ENCODE results near the gene HS6ST1. TPM values are rescaled to one million over a fixed set of nuclear protein-coding genes. Genes with fewer than 3 reads are reported as not detected.
"Not testable (repeated sequence)": the region's sequence is repeated elsewhere in the genome, so short reads cannot be mapped to it uniquely, and the experiment has no call there.

The HS6ST1 gene
- total and polyA plus RNA-seq, 4 donors: 37.0 to 110 (median 84.7) TPM

DNA sequence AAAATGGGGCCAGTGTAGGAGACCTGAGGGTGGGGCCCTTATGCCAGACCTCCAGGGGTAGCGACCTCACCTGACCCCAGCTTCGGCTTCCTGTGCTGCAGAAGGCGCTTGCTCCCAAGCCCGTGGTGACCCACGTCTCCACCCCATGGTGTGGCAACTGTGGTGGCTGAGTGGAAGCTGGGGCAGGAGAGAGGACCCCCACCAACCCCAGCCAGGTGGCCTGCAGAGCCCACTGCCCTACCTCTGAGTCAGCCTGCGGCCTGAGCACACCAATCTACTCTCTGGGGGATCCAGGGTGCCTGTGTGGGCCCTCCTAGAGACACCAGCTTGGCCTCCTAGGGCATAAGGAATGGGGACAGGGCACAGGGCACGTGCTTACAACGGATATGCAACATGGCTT is 52.2 kb downstream of the HS6ST1 start:
- WGBS (ENCODE audit: insufficient coverage): 100% methylated on average over 4 of the region's 8 CpGs
- H3K4me3 ChIP-seq (ENCODE audit: low read depth, low read length): not testable (repeated sequence)
- H3K4me1 ChIP-seq (ENCODE audit: control insufficient read depth, insufficient read depth, low read length): peaks cover 55% of the 10 kb centered on the region

GRCh38 chr2:128265608-128265993 is 53.1 kb downstream of the HS6ST1 start:
- not testable (repeated sequence) for H3K27me3 ChIP-seq (ENCODE audit: control insufficient read depth, insufficient read depth, low read length); H3K9me3 ChIP-seq (ENCODE audit: control insufficient read depth, insufficient read depth, low read length); H3K4me3 ChIP-seq (ENCODE audit: low read depth, low read length); DNase-seq (ENCODE audit: low read depth in 4 of 6, low spot score in 6 of 6); H3K27ac ChIP-seq (ENCODE audit: low read depth, low read length)
- WGBS (ENCODE audit: insufficient coverage): no CpG with 5 or more reads among the region's 9 CpGs
- peaks cover 55% of the 10 kb centered on the region for H3K4me1 ChIP-seq (ENCODE audit: control insufficient read depth, insufficient read depth, low read length)
- peaks cover 73% of the 10 kb centered on the region for H3K36me3 ChIP-seq (ENCODE audit: control insufficient read depth, insufficient read depth, low read length)

More for the DNA sequence above, 52.2 kb downstream of the HS6ST1 start:
- not testable (repeated sequence) for H3K9me3 ChIP-seq (ENCODE audit: control insufficient read depth, insufficient read depth, low read length); H3K27me3 ChIP-seq (ENCODE audit: control insufficient read depth, insufficient read depth, low read length); H3K27ac ChIP-seq (ENCODE audit: low read depth, low read length); DNase-seq (ENCODE audit: low read depth in 4 of 6, low spot score in 6 of 6)
- H3K36me3 ChIP-seq (ENCODE audit: control insufficient read depth, insufficient read depth, low read length): peaks cover 82% of the 10 kb centered on the region

GRCh38 chr2:128264881-128265607 is 53.6 kb downstream of the HS6ST1 start:
- 87% methylated on average over 3 of the region's 12 CpGs for WGBS (ENCODE audit: insufficient coverage)
- H3K36me3 ChIP-seq (ENCODE audit: control insufficient read depth, insufficient read depth, low read length): peaks cover 68% of the 10 kb centered on the region
- no peak overlapping the region for H3K27ac ChIP-seq (ENCODE audit: low read depth, low read length)

DNA sequence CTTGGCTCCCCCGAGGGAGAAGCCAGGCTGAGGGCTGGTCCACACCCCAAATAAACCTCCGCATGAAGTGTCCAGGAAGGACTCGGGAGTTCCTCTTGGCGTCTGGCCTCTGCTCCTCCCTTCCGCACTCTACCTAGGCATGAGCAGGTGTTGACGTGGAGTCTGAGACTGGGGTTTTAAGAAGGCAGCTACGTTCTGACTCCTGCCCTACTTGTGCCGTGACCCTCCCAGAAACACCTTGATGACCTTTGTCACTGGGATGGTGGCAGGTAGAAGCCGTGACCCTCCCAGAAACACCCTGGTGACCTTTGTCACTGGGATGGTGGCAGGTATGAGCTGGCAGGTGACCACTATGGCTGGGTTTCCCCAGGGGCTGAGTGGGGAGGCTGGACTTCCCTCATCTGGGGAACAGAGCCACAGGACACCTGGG is 54.8 kb downstream of the HS6ST1 start:
- DNase-seq (ENCODE audit: low read depth in 4 of 6, low spot score in 6 of 6): no peak
- 90% methylated on average over 8 of the region's 9 CpGs for WGBS (ENCODE audit: insufficient coverage)
- peaks cover 53% of the 10 kb centered on the region for H3K4me1 ChIP-seq (ENCODE audit: control insufficient read depth, insufficient read depth, low read length)
- no peaks in the 10 kb centered on the region for H3K9me3 ChIP-seq (ENCODE audit: control insufficient read depth, insufficient read depth, low read length)
- H3K4me3 ChIP-seq (ENCODE audit: low read depth, low read length): no peak overlapping the region
- H3K36me3 ChIP-seq (ENCODE audit: control insufficient read depth, insufficient read depth, low read length): peaks cover 57% of the 10 kb centered on the region
- no peaks in the 10 kb centered on the region for H3K27me3 ChIP-seq (ENCODE audit: control insufficient read depth, insufficient read depth, low read length)
- no peak overlapping the region for H3K27ac ChIP-seq (ENCODE audit: low read depth, low read length)

More at GRCh38 chr2:128264881-128265607, 53.6 kb downstream of the HS6ST1 start:
- peaks cover 55% of the 10 kb centered on the region for H3K4me1 ChIP-seq (ENCODE audit: control insufficient read depth, insufficient read depth, low read length)
- no peak for DNase-seq (ENCODE audit: low read depth in 4 of 6, low spot score in 6 of 6)
- no peaks in the 10 kb centered on the region for H3K27me3 ChIP-seq (ENCODE audit: control insufficient read depth, insufficient read depth, low read length)
- H3K4me3 ChIP-seq (ENCODE audit: low read depth, low read length): no peak overlapping the region
- H3K9me3 ChIP-seq (ENCODE audit: control insufficient read depth, insufficient read depth, low read length): no peaks in the 10 kb centered on the region

GRCh38 chr2:128262315-128263253 is 56.1 kb downstream of the HS6ST1 start:
- Histone ChIP-seq H3K4me1 (ENCODE audit: control insufficient read depth, insufficient read depth, low read length) (peaks cover 49% of the 10 kb centered on the region), H3K27me3 (ENCODE audit: control insufficient read depth, insufficient read depth, low read length) (no peaks in the 10 kb centered on the region), H3K27ac (ENCODE audit: low read depth, low read length) (peak overlapping the region; percentile 81), H3K36me3 (ENCODE audit: control insufficient read depth, insufficient read depth, low read length) (peaks cover 44% of the 10 kb centered on the region), H3K9me3 (ENCODE audit: control insufficient read depth, insufficient read depth, low read length) (no peaks in the 10 kb centered on the region), H3K4me3 (ENCODE audit: low read depth, low read length) (no peak overlapping the region)
- DNase-seq (ENCODE audit: low read depth in 4 of 6, low spot score in 6 of 6): no peak
- 84% methylated on average over 16 of the region's 20 CpGs for WGBS (ENCODE audit: insufficient coverage)

- no peak for DNase-seq (ENCODE audit: low read depth in 4 of 6, low spot score in 6 of 6)
- Histone ChIP-seq H3K27ac (ENCODE audit: low read depth, low read length) (peak overlapping the region; percentile 81), H3K9me3 (ENCODE audit: control insufficient read depth, insufficient read depth, low read length) (no peaks in the 10 kb centered on the region), H3K4me1 (ENCODE audit: control insufficient read depth, insufficient read depth, low read length) (peaks cover 49% of the 10 kb centered on the region), H3K36me3 (ENCODE audit: control insufficient read depth, insufficient read depth, low read length) (peaks cover 36% of the 10 kb centered on the region), H3K27me3 (ENCODE audit: control insufficient read depth, insufficient read depth, low read length) (no peaks in the 10 kb centered on the region), H3K4me3 (ENCODE audit: low read depth, low read length) (no peak overlapping the region)
- WGBS (ENCODE audit: insufficient coverage): 46% methylated on average over 26 of the region's 26 CpGs
Observed at GRCh38 chr2:128261245-128262128, 57.2 kb downstream of the HS6ST1 start.

DNA sequence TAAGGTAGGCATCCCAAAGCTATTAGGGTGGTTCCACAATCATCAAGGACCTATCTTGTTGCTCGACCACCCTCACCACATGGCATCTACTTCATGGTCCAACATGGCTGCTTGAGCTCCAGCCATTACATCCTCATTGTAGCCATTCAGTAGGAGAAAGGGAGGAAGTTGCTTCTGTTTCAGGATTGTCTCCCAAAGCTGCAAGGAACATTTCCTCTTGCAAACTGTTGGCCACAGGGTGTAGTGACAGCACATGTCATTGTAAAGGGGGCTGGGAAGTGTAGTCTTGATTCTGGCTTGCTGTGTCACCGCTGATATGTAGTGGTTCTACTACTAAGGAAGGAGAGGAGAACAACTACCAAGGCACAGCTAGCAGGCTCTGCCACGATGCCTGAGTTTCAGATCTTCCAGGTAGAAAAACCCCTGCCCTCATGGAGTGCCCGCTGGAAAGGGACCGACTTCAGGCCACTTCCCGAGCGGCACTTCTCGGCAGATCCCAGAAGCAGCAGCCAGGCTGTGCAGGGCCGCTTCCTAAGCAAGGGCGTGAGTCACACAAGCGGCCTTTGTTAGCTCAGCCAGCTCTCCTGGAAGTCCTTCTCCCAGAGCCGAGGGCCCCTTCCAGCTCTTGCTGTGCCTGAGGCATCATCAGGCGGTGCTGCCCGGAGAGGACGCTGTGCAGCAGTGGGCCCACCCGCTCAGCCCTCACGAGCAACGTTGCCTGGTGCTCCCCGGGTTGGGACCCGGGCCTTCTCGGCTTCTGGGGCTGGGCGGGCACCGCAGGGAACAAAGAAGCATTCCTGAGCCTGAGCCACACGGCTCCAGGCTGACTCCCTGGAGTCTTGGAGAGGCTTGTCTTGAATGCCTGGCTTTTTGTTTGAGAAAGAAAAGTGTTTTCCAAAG is 58.2 kb downstream of the HS6ST1 start:
- H3K36me3 ChIP-seq (ENCODE audit: control insufficient read depth, insufficient read depth, low read length): peaks cover 30% of the 10 kb centered on the region
- H3K27me3 ChIP-seq (ENCODE audit: control insufficient read depth, insufficient read depth, low read length): no peaks in the 10 kb centered on the region
- 23% methylated on average over 23 of the region's 24 CpGs for WGBS (ENCODE audit: insufficient coverage)
- H3K4me1 ChIP-seq (ENCODE audit: control insufficient read depth, insufficient read depth, low read length): peaks cover 47% of the 10 kb centered on the region
- H3K27ac ChIP-seq (ENCODE audit: low read depth, low read length): peak overlapping the region; percentile 81
- no peak overlapping the region for H3K4me3 ChIP-seq (ENCODE audit: low read depth, low read length)
- DNase-seq (ENCODE audit: low read depth in 4 of 6, low spot score in 6 of 6): peak; percentile 40 to 90 (median 63)
- no peaks in the 10 kb centered on the region for H3K9me3 ChIP-seq (ENCODE audit: control insufficient read depth, insufficient read depth, low read length)

GRCh38 chr2:128259585-128259984 is 59.1 kb downstream of the HS6ST1 start:
- no peak overlapping the region for H3K27ac ChIP-seq (ENCODE audit: low read depth, low read length)
- no peaks in the 10 kb centered on the region for H3K9me3 ChIP-seq (ENCODE audit: control insufficient read depth, insufficient read depth, low read length)
- DNase-seq (ENCODE audit: low read depth in 4 of 6, low spot score in 6 of 6): no peak
- peaks cover 25% of the 10 kb centered on the region for H3K36me3 ChIP-seq (ENCODE audit: control insufficient read depth, insufficient read depth, low read length)
- no peak overlapping the region for H3K4me3 ChIP-seq (ENCODE audit: low read depth, low read length)
- H3K4me1 ChIP-seq (ENCODE audit: control insufficient read depth, insufficient read depth, low read length): peaks cover 47% of the 10 kb centered on the region
- WGBS (ENCODE audit: insufficient coverage): 82% methylated on average over 2 of the region's 5 CpGs
- H3K27me3 ChIP-seq (ENCODE audit: control insufficient read depth, insufficient read depth, low read length): no peaks in the 10 kb centered on the region
